ENCODE measurements around the gene BAG2.

- no peak for TF ChIP-seq POLR2AphosphoS5 (IDR thresholded peaks at IDR 0.05; ENCODE audit: low read depth, low read length)
- TF ChIP-seq, protein P1, sequence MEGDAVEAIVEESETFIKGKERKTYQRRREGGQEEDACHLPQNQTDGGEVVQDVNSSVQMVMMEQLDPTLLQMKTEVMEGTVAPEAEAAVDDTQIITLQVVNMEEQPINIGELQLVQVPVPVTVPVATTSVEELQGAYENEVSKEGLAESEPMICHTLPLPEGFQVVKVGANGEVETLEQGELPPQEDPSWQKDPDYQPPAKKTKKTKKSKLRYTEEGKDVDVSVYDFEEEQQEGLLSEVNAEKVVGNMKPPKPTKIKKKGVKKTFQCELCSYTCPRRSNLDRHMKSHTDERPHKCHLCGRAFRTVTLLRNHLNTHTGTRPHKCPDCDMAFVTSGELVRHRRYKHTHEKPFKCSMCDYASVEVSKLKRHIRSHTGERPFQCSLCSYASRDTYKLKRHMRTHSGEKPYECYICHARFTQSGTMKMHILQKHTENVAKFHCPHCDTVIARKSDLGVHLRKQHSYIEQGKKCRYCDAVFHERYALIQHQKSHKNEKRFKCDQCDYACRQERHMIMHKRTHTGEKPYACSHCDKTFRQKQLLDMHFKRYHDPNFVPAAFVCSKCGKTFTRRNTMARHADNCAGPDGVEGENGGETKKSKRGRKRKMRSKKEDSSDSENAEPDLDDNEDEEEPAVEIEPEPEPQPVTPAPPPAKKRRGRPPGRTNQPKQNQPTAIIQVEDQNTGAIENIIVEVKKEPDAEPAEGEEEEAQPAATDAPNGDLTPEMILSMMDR (IDR thresholded peaks at IDR 0.05), result no peak
Measured at GRCh38 chr6:57177545-57178265, 5.6 kb downstream of the BAG2 start.
